MM.1S (cell line): ENCODE measurements around the gene UGT1A10.

Experiments
- EZH2 ChIP-seq: fragments of 300-600 bp; sonication (generic); optimal IDR thresholded peaks from 2 replicates; pipeline ENCODE3; 2017; ENCODE audit warnings: low read depth, mild to moderate bottlenecking, antibody characterized with exemption, low read length, mixed read lengths
- EZH2phosphoT487 ChIP-seq: fragments of 300-600 bp; sonication (generic); IDR thresholded peaks from 2 replicates; pipeline ENCODE4 v1.6.1; 2018; ENCODE audit warnings: antibody characterized with exemption, low read length
- TF ChIP-seq, protein P1 (sequence below): fragments of 300-600 bp; sonication (generic); IDR thresholded peaks from 2 replicates; pipeline ENCODE4 v1.5.1; 2016; ENCODE audit warnings: antibody characterized with exemption, low read length, mixed read lengths

DNA sequence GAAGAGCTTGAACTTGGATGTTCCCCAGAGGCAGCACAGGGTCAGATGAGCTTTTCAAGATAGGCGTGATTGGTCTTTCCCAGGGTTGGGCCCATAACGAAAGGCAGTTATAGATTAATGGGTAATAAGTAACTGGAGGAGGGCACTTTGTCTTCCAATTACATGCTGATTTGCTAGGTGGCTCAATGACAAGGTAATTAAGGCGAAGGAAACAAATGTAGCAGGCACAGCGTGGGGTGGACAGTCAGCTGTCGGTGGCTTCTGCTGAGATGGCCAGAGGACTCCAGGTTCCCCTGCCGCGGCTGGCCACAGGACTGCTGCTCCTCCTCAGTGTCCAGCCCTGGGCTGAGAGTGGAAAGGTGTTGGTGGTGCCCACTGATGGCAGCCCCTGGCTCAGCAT is 82.3 kb downstream of the UGT1A10 start, which contains the start of gene UGT1A4:
- TF ChIP-seq, protein P1, sequence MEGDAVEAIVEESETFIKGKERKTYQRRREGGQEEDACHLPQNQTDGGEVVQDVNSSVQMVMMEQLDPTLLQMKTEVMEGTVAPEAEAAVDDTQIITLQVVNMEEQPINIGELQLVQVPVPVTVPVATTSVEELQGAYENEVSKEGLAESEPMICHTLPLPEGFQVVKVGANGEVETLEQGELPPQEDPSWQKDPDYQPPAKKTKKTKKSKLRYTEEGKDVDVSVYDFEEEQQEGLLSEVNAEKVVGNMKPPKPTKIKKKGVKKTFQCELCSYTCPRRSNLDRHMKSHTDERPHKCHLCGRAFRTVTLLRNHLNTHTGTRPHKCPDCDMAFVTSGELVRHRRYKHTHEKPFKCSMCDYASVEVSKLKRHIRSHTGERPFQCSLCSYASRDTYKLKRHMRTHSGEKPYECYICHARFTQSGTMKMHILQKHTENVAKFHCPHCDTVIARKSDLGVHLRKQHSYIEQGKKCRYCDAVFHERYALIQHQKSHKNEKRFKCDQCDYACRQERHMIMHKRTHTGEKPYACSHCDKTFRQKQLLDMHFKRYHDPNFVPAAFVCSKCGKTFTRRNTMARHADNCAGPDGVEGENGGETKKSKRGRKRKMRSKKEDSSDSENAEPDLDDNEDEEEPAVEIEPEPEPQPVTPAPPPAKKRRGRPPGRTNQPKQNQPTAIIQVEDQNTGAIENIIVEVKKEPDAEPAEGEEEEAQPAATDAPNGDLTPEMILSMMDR: no peak
- no peak for TF ChIP-seq EZH2
- TF ChIP-seq EZH2phosphoT487: no peak
